GM21423 (cell line): ENCODE results near the gene INVS.

Experiments
- ATAC-seq: cut with Tn5 transposase; IDR thresholded peaks from one replicate; pipeline ENCODE4 v1.9.1; 2021; ENCODE audit warnings: mild to moderate bottlenecking, moderate library complexity; ENCODE audit not compliant: unreplicated experiment

Gene INVS

GRCh38 chr9:100240512-100240911 lies 141.5 kb downstream of the INVS start:
- no peak for ATAC-seq

- ATAC-seq, result no peak
Observed at GRCh38 chr9:100267211-100267610, 168.2 kb downstream of the INVS start.

GRCh38 chr9:100268271-100268670 lies 169.2 kb downstream of the INVS start:
- ATAC-seq, result no peak

DNA sequence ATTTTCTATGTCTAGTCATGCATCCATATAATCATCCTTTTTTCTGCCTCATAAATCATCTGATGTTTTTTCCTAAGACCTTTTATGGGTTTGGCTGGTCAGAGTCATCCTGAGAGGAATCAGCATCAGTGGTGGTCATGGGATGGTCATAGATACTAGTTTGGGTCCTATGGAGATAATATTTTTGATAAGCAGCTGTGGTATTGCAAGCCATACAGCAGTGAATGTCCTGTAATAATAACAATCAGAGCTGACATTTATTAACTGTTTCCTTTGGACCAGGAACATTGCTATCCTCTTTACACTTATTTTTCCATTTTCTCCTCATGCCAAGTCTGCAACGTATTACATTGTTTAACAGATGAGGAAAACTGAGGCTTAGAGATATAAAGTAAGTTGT lies 170.6 kb downstream of the INVS start:
- ATAC-seq, result no peak

DNA sequence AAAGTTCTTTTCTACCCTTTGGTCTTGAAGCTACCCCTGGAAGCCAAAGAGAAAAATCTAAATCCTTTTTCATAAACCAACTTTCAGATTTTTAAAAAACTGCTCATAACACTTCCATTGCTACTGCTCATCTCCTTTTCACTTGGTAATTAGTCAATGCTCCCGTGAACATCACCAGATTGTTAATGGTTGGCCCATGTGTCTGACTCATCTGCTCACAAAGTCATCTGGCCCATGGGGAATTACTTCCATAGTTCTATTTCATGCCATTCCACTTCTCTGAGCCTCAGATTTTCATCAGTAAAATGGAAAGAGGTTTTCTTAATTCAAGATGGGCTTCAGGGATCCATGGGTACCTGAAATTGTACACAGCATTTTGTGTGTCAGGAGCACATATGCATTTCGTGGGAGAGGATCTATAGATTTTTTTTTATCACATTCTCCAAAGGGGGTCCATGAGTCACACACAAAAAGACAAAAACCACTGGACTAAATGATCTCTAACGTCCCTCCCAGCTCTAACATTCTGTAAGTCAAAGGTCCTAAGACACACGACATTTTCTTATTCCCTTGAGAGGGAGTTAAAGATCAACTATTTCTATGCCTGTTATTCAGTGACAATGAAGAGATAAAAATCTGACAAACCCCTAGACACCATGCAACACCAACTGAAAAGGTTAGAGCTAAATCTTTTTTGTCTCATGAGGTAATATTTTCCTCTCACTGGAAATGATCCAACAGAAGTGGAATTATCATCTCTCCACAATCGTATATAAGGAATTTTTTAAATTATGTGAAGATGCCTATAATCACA lies 178.3 kb downstream of the INVS start:
- no peak for ATAC-seq

- no peak for ATAC-seq
Observed at GRCh38 chr9:100281066-100281465, 182.0 kb downstream of the INVS start.

DNA sequence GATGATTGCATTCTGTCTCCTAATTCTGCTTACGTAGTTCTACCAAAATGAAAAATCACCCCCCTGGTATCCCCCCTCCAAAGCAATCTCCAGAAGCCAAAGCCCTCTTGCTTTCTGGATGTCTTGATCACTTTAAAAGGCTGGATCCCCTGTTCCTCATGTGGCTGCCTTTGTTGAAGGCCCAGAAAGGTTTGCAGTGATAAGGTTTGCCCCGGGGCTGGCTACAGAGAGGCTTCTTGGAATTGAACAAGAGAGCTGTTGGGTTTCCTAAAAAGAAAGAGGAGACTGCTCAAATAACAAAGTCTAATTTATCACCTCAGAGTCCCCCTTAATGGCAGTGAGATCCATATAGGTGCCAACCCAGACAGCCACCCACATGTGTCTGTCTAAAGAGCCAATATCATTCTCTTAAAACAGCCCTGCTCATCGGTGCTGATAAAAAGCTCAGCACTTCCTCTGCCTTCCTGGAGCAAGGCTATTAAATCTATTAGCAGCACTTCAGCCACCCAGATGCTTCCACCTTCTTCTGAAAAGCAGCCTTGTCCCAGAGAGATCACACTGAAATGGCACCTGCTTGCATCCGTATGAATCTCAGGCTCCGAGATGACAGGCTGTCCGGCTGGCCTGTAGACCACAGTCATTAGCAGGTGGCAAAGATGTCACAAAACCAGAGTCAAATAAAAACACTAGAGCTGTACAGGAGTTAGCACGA lies 182.8 kb downstream of the INVS start:
- ATAC-seq, result no peak

- no peak for ATAC-seq
Observed at GRCh38 chr9:100282388-100282719, 183.3 kb downstream of the INVS start.

DNA sequence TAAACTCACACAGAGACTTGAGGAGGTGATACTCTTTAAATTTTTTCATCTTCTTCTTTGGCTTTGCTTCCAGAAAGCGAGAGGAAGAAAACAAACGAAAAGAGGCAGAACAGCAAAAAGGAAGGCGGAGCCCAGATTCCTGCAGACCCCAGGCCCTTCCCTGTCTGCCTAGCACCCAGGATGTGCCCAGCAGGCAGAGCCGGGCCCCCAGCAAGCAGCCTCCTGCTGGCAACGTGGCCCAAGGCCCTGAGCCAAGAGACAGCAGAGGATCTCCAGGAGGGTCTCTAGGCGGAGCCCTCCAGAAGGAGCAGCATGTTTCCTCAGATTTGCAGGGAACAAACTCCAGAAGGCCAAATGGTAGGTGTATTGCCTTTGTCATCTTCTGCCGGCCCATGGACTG lies 185.2 kb downstream of the INVS start:
- ATAC-seq, result no peak

DNA sequence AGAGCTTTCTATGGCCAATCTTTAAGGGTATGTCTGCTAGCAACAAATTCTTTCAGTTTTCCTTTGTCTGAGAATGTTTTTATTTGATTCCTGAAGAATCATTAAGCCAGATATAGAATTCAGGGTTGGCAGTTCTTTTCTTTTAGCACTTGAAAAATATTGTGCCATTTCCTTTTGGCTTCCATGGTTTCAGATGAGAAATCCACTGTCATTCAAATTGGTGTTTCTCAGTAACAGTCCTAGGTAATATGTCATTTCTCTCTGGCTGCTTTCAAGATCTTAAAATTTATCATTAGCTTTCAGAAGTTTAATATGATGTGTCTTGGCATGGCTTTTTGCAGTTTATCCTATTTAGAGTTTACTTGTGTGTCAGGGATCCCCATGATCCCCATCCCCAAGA lies 186.0 kb downstream of the INVS start:
- ATAC-seq, result no peak

DNA sequence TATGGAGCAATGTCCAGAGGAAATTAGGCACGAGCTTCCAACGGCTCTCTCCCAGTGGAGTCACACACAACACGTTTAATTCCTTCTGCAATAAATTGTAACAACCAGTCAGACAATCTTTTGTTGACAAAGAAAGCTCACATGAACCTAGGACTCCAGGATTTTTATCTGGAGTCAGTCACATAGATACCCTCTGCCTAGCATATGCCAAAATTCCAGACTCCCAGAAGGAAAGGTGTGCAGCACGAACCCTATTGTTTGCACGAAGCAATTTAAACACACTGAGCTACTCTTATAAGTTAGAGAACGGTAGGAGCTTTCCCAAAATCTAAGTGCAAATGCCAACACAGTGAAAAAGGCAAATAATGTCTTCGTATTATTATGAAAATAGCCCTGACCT lies 186.6 kb downstream of the INVS start:
- ATAC-seq, result no peak

GRCh38 chr9:100286257-100286656 lies 187.2 kb downstream of the INVS start:
- ATAC-seq, result no peak

DNA sequence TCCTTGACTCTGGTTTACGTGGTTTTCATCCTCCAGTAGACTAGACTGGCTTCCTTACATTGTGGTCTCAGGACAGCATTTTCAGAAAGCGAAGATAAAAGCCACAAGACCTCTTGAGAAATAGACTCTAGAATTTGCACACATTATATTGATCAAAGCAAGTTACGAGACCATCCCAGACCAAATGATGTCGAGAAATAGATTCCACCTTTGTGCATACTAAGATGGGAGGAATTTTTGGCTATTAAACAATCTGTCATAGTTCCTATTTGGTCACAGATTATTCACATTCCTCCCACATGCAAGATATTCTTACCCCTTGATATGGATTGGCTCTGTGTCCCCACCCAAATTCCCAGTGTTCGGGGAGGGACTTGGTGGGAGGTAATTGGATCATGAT lies 188.1 kb downstream of the INVS start:
- ATAC-seq, result no peak

DNA sequence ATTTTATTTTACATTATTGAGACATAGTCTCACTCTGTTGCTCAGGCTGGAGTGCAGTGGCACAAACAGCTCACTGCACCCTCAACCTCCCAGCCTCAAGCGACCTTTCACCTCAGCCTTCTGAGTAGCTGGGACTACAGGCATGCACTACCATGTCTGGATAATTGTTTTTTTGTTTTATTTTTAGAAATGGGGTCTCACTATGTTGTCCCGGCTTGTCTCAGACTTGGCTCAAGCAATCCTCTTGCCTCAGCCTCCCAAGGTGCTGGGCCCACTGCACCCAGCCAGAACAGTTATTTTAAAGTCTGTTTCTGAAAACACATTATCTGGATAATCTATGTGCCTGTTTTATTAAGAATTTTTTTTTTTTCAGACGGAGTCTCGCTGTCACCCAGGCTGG lies 191.7 kb downstream of the INVS start:
- ATAC-seq, result no peak

- ATAC-seq, result no peak
Observed at GRCh38 chr9:100292414-100292813, 193.4 kb downstream of the INVS start.

DNA sequence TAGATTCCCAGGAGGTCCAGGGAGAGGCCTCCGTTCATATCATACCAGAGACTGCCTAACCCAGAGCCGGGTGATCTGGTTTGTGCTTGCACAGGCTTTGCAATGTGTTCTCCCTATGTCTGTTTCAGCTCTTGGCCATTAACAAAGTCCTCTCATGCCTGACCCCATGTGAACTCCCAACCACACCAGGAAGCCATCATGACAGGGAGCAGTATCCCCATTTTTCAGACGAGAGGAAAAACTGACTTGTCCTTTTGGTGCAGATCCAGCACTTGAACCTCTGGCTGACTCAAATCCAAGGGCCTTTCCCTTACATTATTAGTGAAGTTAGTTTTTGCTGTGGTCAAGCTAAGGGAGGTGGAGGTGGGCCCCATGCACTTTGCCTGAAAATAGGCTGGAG lies 195.3 kb downstream of the INVS start:
- ATAC-seq, result no peak

- no peak for ATAC-seq
Observed at GRCh38 chr9:100294806-100295205, 195.8 kb downstream of the INVS start.

DNA sequence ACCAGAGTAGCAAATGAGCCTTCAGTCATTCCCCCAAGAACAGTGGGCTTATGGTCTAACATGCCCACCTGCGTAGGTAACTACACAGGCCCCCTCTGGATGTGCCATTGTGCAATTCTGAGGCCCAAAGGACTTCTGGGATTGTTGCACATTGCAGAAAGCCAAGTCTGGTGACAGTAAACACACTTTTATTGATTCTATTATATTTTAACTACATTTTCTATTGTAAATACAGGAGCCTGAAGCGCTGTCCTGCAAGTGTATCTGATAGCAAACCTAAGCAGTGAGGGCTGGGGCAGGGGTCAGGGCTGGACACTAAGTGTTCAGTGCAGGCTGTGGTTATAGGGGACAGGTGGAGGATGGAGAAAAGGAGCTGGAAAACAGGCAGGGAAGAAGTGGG lies 196.2 kb downstream of the INVS start:
- ATAC-seq, result no peak

DNA sequence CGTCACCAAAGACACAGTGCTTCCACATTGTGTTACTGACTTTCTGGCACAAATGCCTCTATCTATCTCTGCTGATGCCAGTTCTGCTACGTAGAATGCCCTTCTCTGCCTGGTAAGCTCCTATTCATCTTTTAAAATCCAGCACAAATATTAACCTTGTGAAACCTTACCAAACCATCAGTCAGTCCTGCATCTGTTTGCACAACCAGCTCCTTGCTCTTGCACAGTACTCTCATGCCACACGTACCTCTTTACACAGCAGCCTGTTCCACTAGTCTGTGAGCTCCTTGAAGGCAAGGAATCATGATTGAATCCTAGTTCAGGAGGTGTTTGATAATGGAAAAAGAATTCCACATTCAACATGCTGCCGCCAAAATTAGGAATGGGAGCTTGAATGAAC lies 197.4 kb downstream of the INVS start:
- no peak for ATAC-seq

DNA sequence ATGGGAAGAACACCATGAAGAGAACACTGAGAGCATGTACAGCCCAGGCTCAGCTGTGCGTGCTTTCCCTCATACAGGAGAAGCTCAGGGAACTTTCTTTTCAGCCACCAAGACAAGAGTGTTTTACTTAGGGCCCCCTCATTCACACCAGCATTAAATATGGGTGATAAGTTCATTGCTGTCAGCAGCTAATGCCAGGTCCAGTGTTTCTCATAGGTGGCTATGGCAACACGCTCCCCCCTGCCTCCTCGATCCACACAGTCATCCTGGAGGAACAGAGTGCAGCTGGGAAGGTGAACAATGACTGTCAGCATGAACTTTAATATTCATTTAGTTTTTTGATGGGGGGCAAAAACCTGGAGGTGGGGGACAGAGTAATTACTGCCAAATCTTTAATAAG lies 199.3 kb downstream of the INVS start:
- no peak for ATAC-seq

DNA sequence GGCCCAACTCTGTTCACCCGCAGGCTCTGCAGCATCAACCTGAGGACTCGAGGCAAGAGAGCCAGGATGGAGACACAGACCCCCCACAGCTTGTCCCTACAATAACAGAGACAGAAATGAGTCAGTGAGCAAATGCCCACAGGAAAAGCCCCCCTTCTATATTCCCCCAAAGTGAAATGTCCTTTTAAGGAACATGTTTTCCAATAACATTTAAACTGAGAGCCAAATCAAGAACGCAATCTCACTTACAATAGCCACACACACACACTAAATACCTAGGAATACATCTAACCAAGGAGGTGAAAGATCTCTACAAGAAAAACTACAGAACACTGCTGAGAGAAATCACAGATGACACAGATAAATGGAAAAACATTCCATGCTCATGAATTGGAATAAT lies 204.7 kb downstream of the INVS start:
- no peak for ATAC-seq

DNA sequence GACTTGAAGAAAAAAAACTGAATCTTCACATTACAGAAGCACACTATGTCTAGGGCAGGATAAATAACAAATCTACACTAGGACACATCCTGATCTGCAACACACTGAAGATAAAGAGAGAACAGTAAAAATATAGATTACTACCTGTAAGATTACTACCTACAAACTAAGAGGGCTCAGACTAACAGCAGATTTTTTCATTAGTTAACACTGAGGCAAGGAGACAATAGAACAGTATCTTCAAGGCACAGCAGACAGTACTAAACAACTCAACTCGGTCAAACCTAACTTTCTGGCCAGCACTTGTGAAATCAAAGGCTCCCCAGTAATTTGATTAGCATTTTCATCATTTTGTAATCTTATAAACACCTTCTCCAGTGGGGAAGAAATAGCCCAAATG lies 207.2 kb downstream of the INVS start:
- ATAC-seq, result no peak

DNA sequence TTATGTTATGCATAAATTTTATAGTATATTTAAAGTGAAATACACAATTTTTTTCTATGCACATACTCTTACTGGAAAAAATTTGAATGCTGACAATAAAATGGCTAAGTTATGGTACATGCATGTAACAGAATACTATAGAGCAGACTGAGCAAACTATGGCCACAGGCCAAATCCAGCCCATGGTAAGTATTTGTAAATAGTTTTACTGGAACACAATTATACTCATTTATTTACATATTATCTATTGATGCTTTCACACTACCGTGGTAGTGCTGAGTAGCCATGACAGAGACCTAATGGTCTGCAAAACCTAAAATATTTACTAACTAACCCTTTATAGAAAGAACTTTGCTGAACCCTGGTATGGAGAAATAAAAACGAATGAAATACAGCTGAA lies 208.0 kb downstream of the INVS start:
- no peak for ATAC-seq
